ENCODE data around the gene APOL1. TPM values are rescaled to one million over a fixed set of nuclear protein-coding genes. Genes with fewer than 3 reads are reported as not detected.

APOL1 gene
- total RNA-seq, 1 donor from 2014 or later: 92.8 TPM

GRCh38 chr22:36311386-36312085 is 58.6 kb downstream of the APOL1 start:
- H3K36me3 ChIP-seq: peaks cover 98% of the 10 kb centered on the region
- H3K27me3 ChIP-seq: no peaks in the 10 kb centered on the region
- no peak for TF ChIP-seq CTCF (IDR thresholded peaks at IDR 0.05)
- H3K27ac ChIP-seq: no peak overlapping the region
- H3K9me3 ChIP-seq: no peaks in the 10 kb centered on the region
- no peaks in the 10 kb centered on the region for H3K4me1 ChIP-seq
- no peak overlapping the region for H3K4me3 ChIP-seq
- ATAC-seq: no peak
- intact Hi-C loops (cut with DNase I): no loop called here
- DNase-seq: no peak

- no peak for TF ChIP-seq CTCF (IDR thresholded peaks at IDR 0.05)
- Histone ChIP-seq H3K4me3 (no peak overlapping the region), H3K36me3 (peaks cover 98% of the 10 kb centered on the region), H3K27ac (no peak overlapping the region), H3K27me3 (no peaks in the 10 kb centered on the region), H3K4me1 (peaks cover 4% of the 10 kb centered on the region), H3K9me3 (no peaks in the 10 kb centered on the region)
- intact Hi-C loops (cut with DNase I): no loop called here
- DNase-seq (no peak), ATAC-seq (no peak)
Measured at GRCh38 chr22:36315325-36315724, 62.4 kb downstream of the APOL1 start.

- no peaks in the 10 kb centered on the region for H3K9me3 ChIP-seq
- no peaks in the 10 kb centered on the region for H3K27me3 ChIP-seq
- peaks cover 98% of the 10 kb centered on the region for H3K36me3 ChIP-seq
- intact Hi-C loops (cut with DNase I): no loop called here
- H3K4me1 ChIP-seq: peaks cover 8% of the 10 kb centered on the region
- DNase-seq: no peak
- no peak for TF ChIP-seq CTCF (IDR thresholded peaks at IDR 0.05)
- no peak overlapping the region for H3K27ac ChIP-seq
- ATAC-seq: no peak
- no peak overlapping the region for H3K4me3 ChIP-seq
Measured at GRCh38 chr22:36316419-36316818, 63.5 kb downstream of the APOL1 start.

Small RNA genes lying within 50 kb of the gene (microRNA-seq; reads per million reads assigned to microRNA genes)
- not detected for gene MIR6819 (ENCODE audit: borderline microRNAs expressed)

Other genes with a start within 250 kb of the APOL1 start
- 64.1 TPM for gene RBFOX2, start 224.3 kb upstream of the APOL1 start, total RNA-seq
- 58.2 TPM for gene APOL3, start 92.4 kb upstream of the APOL1 start, total RNA-seq
- 14.3 TPM for gene APOL4, start 51.3 kb upstream of the APOL1 start, total RNA-seq
- 51.6 TPM for gene APOL2, start 13.6 kb upstream of the APOL1 start, total RNA-seq
- gene MYH9, start 134.8 kb downstream of the APOL1 start, total RNA-seq: 842 TPM
- gene TXN2, start 228.5 kb downstream of the APOL1 start, total RNA-seq: 54.2 TPM

Measured in upper lobe of right lung (tissue), 1 donor.